PC-9 (cell line): ENCODE data around the gene SLC30A5.

Experiments
- CTCF ChIP-seq: fragments of 200-600 bp; sonication (generic); conservative IDR thresholded peaks from 2 replicates; pipeline ENCODE4 v1.6.1; 2017; ENCODE audit warnings: mixed run types, antibody characterized with exemption, mild to moderate bottlenecking, moderate library complexity
- EZH2 ChIP-seq: fragments of 200-600 bp; sonication (generic); IDR thresholded peaks from 2 replicates; pipeline ENCODE4 v1.8.0; 2017; ENCODE audit warnings: antibody characterized with exemption, low read depth

- TF ChIP-seq EZH2 (no peak), CTCF (no peak)
Observed at GRCh38 chr5:69092969-69093368, 845 bp upstream of the SLC30A5 start.
